Measurements from ENCODE around the gene AQP2.

The AQP2 gene

GRCh38 chr12:49956663-49957569, 6.4 kb downstream of the AQP2 start:
- DNase-seq, result no peak

DNA sequence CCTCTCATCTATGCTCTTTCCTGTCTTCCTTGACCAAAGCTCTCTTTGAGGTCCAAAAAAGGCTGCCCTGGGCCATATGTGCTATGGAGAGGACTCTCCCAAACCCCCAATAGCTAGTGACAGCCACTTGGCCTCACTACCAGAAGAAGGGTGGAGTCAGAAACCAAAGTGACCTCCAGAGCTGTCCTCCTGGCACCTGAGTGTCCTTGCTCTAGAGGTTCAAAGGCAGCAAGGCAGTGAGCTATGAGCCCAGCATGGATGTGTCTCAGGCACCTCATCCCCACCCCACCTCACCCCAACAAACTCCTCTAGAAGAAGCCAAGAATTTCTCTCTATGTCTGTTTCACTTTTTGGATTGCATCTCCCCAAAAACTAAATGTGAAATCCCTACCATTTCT, 7.0 kb downstream of the AQP2 start:
- no peak for DNase-seq

DNA sequence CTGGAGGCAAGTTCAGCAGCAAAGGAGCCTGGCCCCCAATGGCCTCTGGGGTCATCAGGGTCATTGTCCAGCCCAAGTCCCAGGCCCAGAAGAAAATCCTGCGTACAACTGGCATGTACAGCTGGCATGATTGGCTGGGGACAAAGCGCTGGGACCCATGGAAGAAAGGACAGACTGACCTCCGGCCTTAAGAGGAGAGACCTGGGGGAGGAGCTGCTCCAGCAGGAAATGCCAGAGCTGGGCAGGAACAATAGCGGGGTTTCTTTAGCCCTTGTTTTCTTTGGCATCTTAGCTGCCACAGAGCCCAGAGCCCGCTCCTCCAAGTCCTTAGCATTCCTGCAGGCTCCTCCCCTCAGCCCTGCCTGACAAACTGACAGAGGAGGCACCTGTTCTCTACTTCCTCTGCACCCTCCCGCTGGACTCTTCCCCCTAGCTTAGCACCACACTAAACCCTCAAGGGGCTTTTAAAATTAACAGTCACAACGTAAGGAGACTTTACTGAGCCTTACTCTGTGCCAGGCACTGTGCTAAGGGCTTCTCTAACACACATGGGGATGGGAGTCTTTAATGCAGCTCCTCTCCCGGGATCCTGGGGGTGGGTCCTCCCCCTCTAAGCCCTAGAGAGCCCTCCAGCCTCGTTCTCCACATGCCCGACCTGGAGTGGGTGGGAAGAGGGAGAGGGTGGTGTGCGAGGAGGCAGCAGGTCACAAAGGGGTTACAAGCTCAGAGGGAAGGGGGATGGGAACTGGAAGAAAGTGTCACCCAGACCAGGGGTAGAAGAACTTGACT, 9.3 kb downstream of the AQP2 start:
- no peak for DNase-seq

- no peak for DNase-seq
Measured at GRCh38 chr12:49960474-49961110, 10.1 kb downstream of the AQP2 start.

- no peak for DNase-seq
Measured at GRCh38 chr12:49961111-49961922, 10.8 kb downstream of the AQP2 start, which contains the start of gene AQP5. Gene AQP5 (plus strand): TSS chr12:49961872. CDS start chr12:49962018, 146 bp downstream.

GRCh38 chr12:49961993-49962764, 11.6 kb downstream of the AQP2 start:
- no peak for DNase-seq

GRCh38 chr12:49962861-49963765, 12.6 kb downstream of the AQP2 start:
- DNase-seq, result no peak

DNA sequence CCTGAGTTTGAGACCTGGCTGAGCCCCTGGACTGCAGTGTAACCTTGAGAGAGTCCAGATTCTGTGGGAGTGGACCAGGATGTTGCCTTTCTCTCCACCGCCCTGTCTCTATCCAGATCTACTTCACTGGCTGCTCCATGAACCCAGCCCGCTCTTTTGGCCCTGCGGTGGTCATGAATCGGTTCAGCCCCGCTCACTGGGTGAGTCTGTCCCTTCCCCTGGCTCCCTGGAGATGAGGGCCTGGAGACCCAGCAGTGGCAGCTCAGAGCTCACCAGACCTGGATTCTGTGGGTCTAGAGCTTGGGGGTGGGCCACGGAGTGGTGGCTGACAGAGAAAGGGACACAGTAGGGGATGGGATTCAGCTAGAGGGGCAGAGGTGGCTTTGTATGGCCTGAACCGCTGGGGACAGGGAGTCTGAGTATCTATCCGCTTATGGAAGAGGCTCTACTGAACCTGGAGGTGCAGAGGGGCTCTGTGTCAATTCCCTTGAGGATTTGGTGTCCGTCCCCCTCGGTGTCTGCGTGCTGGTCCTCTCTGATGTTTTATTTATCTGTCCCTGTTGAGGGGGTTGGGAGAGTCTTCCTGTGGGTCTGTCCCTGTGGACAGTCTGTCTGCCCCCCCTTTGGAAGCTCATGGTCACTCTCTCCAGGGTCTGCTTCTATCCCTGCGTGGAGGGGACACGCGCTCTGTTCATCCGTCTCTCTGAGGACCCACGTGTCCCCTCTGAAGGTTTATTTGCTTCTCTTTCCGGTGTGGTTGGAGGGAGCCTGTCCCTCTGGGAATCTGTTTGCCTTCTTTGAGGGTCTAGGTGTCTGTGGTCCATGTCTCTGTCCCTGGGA, 13.7 kb downstream of the AQP2 start:
- no peak for DNase-seq

DNA sequence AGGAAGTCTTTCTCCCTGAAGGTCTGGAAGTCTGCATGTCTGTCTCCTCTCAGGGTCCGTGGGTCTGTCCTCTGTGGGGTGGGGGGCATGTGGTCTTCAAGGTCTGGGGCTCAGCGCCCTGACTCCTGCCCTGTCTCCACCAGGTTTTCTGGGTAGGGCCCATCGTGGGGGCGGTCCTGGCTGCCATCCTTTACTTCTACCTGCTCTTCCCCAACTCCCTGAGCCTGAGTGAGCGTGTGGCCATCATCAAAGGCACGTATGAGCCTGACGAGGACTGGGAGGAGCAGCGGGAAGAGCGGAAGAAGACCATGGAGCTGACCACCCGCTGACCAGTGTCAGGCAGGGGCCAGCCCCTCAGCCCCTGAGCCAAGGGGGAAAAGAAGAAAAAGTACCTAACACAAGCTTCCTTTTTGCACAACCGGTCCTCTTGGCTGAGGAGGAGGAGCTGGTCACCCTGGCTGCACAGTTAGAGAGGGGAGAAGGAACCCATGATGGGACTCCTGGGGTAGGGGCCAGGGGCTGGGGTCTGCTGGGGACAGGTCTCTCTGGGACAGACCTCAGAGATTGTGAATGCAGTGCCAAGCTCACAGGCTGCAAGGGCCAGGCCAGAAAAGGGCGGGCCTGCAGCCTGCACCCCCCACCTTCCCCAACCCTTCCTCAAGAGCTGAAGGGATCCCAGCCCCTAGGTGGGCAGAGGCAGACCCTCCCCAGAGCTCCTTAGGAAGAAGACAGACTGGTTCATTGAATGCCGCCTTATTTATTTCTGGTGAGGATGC, 14.5 kb downstream of the AQP2 start:
- DNase-seq, result no peak

GRCh38 chr12:49965836-49966235, 15.3 kb downstream of the AQP2 start:
- no peak for DNase-seq

DNA sequence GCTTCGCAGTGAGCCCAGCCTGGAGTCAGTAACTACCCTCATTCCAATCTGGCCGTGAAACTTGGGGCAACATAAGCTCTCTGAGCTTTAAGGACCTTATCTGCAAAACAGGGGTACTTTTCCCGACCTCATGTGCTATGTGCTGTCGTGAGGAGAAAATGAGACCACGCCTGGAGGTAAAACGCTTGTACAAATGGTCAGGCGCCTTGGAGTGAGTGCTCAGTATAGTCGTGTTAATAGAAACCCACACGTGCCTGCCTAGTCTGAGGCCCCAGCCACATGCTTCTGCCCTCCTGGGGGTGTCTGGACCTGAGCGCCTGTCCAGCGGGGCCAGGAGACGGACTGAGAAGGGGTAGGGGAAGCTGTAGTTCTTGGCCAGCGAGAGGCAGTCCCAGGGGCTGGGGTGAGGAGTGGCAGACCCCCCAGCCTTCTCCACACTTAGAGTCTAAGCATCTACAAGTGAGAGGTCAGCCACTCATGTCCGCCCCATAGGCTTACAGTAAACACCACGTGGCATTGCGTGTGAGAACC, 16.0 kb downstream of the AQP2 start:
- no peak for DNase-seq

GRCh38 chr12:49967042-49967776, 16.7 kb downstream of the AQP2 start:
- DNase-seq, result peak; percentile 81

GRCh38 chr12:49967777-49968250, 17.3 kb downstream of the AQP2 start:
- no peak for DNase-seq

DNA sequence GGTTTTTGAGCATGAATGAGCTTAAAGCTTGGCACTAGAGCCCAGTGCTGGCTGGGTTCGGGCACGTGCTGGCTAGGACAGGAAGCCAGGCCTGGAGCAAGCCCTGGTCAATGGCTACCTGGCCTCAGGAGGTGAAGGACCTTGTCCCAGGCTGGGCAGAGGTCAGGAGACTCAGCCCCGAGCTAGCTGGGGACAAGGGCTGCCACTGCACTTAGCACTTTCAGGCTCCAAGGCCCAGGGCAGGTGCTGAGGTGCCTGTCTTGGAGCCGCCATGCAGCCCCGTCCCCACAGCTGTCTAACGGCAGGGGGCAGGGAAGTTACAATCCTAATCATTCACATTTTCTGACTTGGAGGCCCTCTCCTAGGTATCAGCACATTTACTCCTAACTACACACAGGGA, 17.9 kb downstream of the AQP2 start:
- DNase-seq, result no peak

DNA sequence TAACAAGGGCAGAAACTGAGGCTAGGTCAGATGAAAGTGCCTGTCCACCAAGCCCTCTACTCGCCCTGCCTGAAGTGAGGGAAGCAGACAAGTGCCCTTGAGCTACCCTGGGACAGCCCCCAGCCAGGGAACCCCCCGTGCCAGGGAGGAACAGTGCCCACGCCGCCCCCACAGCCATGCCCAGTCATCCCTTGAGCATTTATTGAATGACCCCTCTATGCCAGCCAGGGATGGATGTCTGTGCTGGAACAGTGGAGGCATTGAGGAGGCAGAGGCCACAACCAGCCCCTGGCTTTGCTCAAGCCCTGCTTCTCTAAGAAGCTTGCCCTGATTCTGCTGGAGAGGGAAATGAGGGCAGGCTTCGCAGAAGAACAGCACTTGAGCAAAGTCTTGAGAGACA, 18.5 kb downstream of the AQP2 start:
- no peak for DNase-seq

DNA sequence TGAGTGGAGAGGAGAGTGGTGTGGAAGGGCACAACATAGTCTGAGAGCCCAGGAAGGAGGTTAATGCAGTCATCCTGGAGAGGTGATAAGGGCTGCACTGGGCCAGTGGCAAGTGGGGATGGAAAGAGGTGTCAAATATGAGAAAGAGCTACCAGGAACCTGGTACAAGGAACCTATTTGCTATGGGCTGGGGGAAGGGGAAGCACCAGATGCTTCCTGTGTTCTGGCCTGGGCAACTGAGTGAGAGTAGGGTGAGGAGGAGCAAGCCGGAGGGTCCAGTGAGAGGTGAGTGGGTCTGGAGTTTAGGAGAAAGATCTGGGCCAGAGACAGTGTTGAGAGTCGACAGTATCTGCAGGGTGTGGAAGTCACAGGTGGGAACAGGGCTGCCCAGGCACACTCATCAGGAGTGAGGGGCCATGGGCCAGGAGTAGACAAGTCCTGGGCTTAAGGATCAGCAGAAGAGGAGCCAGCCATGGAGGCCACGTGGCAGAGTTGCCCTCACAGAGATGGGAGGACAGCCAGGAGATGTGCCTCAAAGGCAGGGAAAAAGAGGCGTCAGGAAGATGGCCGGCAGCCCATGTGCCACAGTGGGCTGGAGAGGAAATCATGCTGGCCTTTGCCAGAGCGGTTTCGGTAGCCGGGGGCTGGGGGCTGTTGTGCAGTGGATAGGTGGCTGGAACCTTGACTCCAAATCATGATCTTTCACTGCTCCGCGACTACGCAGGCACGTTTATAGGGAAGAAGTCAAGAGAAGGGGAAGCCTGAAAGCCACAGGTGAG, 19.3 kb downstream of the AQP2 start:
- no peak for DNase-seq

DNA sequence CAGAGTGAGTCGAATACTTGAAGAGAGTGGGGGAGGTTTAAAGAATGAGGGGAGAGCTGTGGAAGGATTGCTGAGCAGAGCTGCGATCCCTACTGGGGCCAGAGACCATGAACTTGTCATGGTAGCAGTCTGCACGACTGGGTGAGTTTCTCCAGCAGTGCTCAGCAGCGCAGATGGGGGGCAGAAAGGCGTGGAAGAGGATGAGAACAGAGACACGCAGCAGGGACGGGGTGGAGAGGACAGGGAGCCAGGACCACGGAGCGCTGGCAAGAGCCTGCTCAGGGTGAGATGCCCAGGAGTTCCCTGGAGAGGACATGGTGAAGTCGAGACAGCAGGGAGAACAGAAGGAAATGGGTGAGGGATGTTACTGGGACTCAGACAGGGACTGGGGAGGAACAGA, 20.1 kb downstream of the AQP2 start:
- no peak for DNase-seq
